Upper lobe of left lung (tissue), 6 donors: ENCODE results near the gene EFCAB5. TPM values are rescaled to one million over a fixed set of nuclear protein-coding genes. Genes with fewer than 3 reads are reported as not detected.
"Not testable (repeated sequence)": the region's sequence is repeated elsewhere in the genome, so short reads cannot be mapped to it uniquely, and the experiment has no call there.

Source experiments
- ATAC-seq, 2 donors: fragments of 200-7000 bp; cut with Tn5 transposase; one replicate each; pipeline ENCODE4 v1.9.1; 2022; ENCODE audit warnings: mild to moderate bottlenecking in 2 of 2, moderate library complexity in 2 of 2; ENCODE audit not compliant: low FRiP score in 2 of 2
- DNase-seq, 2 donors: peaks; one replicate each; pipeline ENCODE4 v3.0.0-alpha.2; 2019 to 2020
- H3K27ac ChIP-seq, 4 donors: fragments of 200-600 bp; sonication (generic); one replicate each; pipeline ENCODE4 v1.5.1; 2016 to 2019
- H3K27me3 ChIP-seq, 4 donors: fragments of 200-600 bp; sonication (generic); one replicate each; pipeline ENCODE4 v1.5.1; 2017 to 2019
- H3K36me3 ChIP-seq, 4 donors: fragments of 200-600 bp; sonication (generic); one replicate each; pipeline ENCODE4 v1.5.1; 2016 to 2019
- H3K4me1 ChIP-seq, 4 donors: fragments of 200-600 bp; sonication (generic); one replicate each; pipeline ENCODE4 v1.5.1; 2018 to 2019
- H3K4me3 ChIP-seq, 4 donors: fragments of 200-600 bp; sonication (generic); one replicate each; pipeline ENCODE4 v1.5.1; 2017 to 2019; ENCODE audit warnings: mild to moderate bottlenecking in 2 of 4, moderate library complexity in 1 of 4
- H3K9me3 ChIP-seq, 4 donors: fragments of 200-600 bp; sonication (generic); one replicate each; pipeline ENCODE4 v1.5.1; 2018 to 2019
- CTCF ChIP-seq, 6 experiments: fragments of 450-650 bp in 4 of 6; fragments of 200-600 bp in 2 of 6; sonication (generic) in 2 of 6; IDR thresholded peaks; one replicate each; pipeline ENCODE4 v1.5.1; 2016 to 2019; ENCODE audit warnings: antibody characterized with exemption in 6 of 6
- EP300 ChIP-seq, 4 donors: sonication (generic); formaldehyde crosslinking; IDR thresholded peaks; one replicate each; pipeline ENCODE4 v1.5.1; 2017; ENCODE audit warnings: antibody characterized with exemption in 4 of 4, control low read depth in 2 of 4
- POLR2A ChIP-seq, 4 donors: fragments of 450-650 bp; IDR thresholded peaks; one replicate each; pipeline ENCODE4 v1.5.1; 2016 to 2017; ENCODE audit warnings: antibody characterized with exemption in 4 of 4, mild to moderate bottlenecking in 2 of 4
- POLR2AphosphoS5 ChIP-seq, 2 donors: sonication (generic); formaldehyde crosslinking; IDR thresholded peaks; one replicate each; pipeline ENCODE4 v1.5.1; 2017; ENCODE audit warnings: antibody characterized with exemption in 2 of 2
- WGBS, 2 donors: methylation state at CpG; one replicate each; pipeline ENCODE4 v1.1.5; 2017 to 2018; 5-methylcytosine and 5-hydroxymethylcytosine counted together
- total RNA-seq, 6 donors: library from RNA; depleted of rRNA in 4 of 6; stranded (reverse); fragments of >200 nt in 4 of 6; gene quantifications; one replicate each; pipeline versions ENCODE4 v1.1.0 to v1.2.1, GENCODE V29; 2016 to 2021
- donor health status: DM: no; HTN: no; CAD: no; lungs with moderate emphysema.
- donor health status: DM: no; HTN: yes; CAD: no; lungs with severe emphysema.

Gene EFCAB5
- total RNA-seq, 6 donors from 2014 or later = 0.22 to 7.3 (median 1.0) TPM

- WGBS, 2 donors = 51 to 53% methylated on average over 8 of the region's 8 CpGs
- Histone ChIP-seq H3K27ac (no peak overlapping the region), H3K4me3 (no peak overlapping the region), H3K4me1 (no peaks in the 10 kb centered on the region), H3K36me3 (no peaks in the 10 kb centered on the region), H3K27me3 (no peaks in the 10 kb centered on the region), H3K9me3 (no peaks in the 10 kb centered on the region)
- DNase-seq (no peak), ATAC-seq (no peak)
- no peak for TF ChIP-seq POLR2A (IDR thresholded peaks at IDR 0.05)
- no peak for TF ChIP-seq CTCF (IDR thresholded peaks at IDR 0.05)
Measured at GRCh38 chr17:30005709-30006320, 64.4 kb downstream of the EFCAB5 start.

DNA sequence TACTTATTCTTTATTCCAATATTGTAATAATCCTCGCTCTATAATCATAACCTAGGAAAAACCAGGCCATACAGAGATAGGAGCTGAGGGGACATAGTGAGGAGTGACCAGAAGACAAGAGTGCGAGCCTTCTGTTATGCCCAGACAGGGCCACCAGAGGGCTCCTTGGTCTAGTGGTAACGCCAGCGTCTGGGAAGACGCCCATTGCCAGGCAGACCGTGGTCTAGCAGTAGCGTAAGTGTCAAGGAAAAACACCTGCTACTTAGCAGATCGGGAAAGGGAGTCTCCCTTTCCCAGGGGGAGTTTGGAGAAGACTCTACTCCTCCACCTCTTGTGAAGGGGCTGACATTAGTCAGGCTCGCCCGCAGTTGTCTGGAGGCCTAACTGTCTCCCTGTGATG is 70.5 kb downstream of the EFCAB5 start:
- not testable (repeated sequence) for H3K27me3 ChIP-seq, H3K4me1 ChIP-seq, H3K36me3 ChIP-seq, ATAC-seq, DNase-seq, H3K27ac ChIP-seq, H3K9me3 ChIP-seq, H3K4me3 ChIP-seq
- 87 to 88% methylated on average over 10 of the region's 10 CpGs for WGBS, 2 donors

- no peaks in the 10 kb centered on the region for H3K27me3 ChIP-seq
- WGBS, 2 donors = 23 to 27% methylated on average over 4 of the region's 4 CpGs
- H3K4me3 ChIP-seq = no peak overlapping the region
- no peaks in the 10 kb centered on the region for H3K9me3 ChIP-seq
- H3K36me3 ChIP-seq = no peaks in the 10 kb centered on the region
- H3K27ac ChIP-seq = no peak overlapping the region
- peak in 1 of 2 donors; percentile 25 for DNase-seq
- TF ChIP-seq CTCF (IDR thresholded peaks at IDR 0.05) = peak; percentile 55 to 71 (median 64)
- no peak for TF ChIP-seq EP300 (IDR thresholded peaks at IDR 0.05)
- TF ChIP-seq POLR2A (IDR thresholded peaks at IDR 0.05) = no peak
- no peak for TF ChIP-seq POLR2AphosphoS5 (IDR thresholded peaks at IDR 0.05)
- peak in 1 of 2 donors; percentile 53 for ATAC-seq
- H3K4me1 ChIP-seq = no peaks in the 10 kb centered on the region
Measured at GRCh38 chr17:30021708-30022317, 80.4 kb downstream of the EFCAB5 start.

- not testable (repeated sequence) for H3K9me3 ChIP-seq, H3K4me1 ChIP-seq, H3K27me3 ChIP-seq, H3K27ac ChIP-seq, ATAC-seq, H3K4me3 ChIP-seq, H3K36me3 ChIP-seq, DNase-seq
- 86% methylated on average over 1 of the region's 2 CpGs; no CpG with 5 or more reads in 1 of the 2 donors for WGBS, 2 donors
Measured at GRCh38 chr17:30025325-30025724, 83.9 kb downstream of the EFCAB5 start.

- ATAC-seq (no peak), DNase-seq (no peak)
- H3K27me3 ChIP-seq = no peaks in the 10 kb centered on the region
- no peaks in the 10 kb centered on the region for H3K9me3 ChIP-seq
- no peaks in the 10 kb centered on the region for H3K36me3 ChIP-seq
- no peaks in the 10 kb centered on the region for H3K4me1 ChIP-seq
- no peak overlapping the region for H3K27ac ChIP-seq
- WGBS, 2 donors = 78 to 91% methylated on average over 4 of the region's 4 CpGs
- no peak overlapping the region for H3K4me3 ChIP-seq
- no peak for TF ChIP-seq POLR2AphosphoS5 (IDR thresholded peaks at IDR 0.05)
- TF ChIP-seq CTCF (IDR thresholded peaks at IDR 0.05) = no peak
- no peak for TF ChIP-seq EP300 (IDR thresholded peaks at IDR 0.05)
- no peak for TF ChIP-seq POLR2A (IDR thresholded peaks at IDR 0.05)
Measured at GRCh38 chr17:30027676-30028075, 86.2 kb downstream of the EFCAB5 start.
